ENCODE measurements around the gene SEC23B. TPM values are rescaled to one million over a fixed set of nuclear protein-coding genes. Genes with fewer than 3 reads are reported as not detected.

SEC23B gene
- polyA plus RNA-seq, 2 of the 4 experiments (the other 2 are of a cell fraction) = 71.4 to 158 TPM

DNA sequence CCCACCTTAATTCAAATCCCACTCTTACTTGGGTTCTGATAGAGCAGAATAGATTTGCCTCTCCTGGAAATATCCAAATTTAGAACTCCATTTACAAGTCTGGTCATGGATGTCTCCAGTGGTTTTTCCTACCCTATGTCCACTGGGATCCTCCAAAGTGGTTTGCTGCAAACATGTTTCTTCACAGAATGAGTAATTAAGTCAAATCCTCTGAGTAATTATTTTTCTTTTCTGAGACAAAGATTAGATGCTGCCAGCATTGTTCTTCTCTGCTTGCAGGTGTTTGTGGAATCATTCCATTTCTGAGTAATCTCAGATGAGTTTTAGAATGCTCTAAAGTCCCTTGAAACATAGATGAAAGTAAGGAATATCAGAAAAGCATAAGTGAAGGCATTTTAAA lies 102.0 kb downstream of the SEC23B start:
- no peak for FAIRE-seq
- ChIA-PET POLR2A (no interaction called here), CTCF (no interaction called here)
- TF ChIP-seq, protein P1, sequence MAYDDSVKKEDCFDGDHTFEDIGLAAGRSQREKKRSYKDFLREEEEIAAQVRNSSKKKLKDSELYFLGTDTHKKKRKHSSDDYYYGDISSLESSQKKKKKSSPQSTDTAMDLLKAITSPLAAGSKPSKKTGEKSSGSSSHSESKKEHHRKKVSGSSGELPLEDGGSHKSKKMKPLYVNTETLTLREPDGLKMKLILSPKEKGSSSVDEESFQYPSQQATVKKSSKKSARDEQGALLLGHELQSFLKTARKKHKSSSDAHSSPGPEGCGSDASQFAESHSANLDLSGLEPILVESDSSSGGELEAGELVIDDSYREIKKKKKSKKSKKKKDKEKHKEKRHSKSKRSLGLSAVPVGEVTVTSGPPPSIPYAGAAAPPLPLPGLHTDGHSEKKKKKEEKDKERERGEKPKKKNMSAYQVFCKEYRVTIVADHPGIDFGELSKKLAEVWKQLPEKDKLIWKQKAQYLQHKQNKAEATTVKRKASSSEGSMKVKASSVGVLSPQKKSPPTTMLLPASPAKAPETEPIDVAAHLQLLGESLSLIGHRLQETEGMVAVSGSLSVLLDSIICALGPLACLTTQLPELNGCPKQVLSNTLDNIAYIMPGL (CRISPR knock-in tag; IDR thresholded peaks at IDR 0.05; ENCODE audit: borderline replicate concordance) = no peak
- TF ChIP-seq HEYL (CRISPR knock-in tag; IDR thresholded peaks at IDR 0.05) (no peak), HOXB13 (CRISPR knock-in tag; IDR thresholded peaks at IDR 0.05; ENCODE audit: low read depth) (no peak)
- TF ChIP-seq, protein P2, sequence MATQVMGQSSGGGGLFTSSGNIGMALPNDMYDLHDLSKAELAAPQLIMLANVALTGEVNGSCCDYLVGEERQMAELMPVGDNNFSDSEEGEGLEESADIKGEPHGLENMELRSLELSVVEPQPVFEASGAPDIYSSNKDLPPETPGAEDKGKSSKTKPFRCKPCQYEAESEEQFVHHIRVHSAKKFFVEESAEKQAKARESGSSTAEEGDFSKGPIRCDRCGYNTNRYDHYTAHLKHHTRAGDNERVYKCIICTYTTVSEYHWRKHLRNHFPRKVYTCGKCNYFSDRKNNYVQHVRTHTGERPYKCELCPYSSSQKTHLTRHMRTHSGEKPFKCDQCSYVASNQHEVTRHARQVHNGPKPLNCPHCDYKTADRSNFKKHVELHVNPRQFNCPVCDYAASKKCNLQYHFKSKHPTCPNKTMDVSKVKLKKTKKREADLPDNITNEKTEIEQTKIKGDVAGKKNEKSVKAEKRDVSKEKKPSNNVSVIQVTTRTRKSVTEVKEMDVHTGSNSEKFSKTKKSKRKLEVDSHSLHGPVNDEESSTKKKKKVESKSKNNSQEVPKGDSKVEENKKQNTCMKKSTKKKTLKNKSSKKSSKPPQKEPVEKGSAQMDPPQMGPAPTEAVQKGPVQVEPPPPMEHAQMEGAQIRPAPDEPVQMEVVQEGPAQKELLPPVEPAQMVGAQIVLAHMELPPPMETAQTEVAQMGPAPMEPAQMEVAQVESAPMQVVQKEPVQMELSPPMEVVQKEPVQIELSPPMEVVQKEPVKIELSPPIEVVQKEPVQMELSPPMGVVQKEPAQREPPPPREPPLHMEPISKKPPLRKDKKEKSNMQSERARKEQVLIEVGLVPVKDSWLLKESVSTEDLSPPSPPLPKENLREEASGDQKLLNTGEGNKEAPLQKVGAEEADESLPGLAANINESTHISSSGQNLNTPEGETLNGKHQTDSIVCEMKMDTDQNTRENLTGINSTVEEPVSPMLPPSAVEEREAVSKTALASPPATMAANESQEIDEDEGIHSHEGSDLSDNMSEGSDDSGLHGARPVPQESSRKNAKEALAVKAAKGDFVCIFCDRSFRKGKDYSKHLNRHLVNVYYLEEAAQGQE (IDR thresholded peaks at IDR 0.05) = no peak
- TF ChIP-seq, protein P3, sequence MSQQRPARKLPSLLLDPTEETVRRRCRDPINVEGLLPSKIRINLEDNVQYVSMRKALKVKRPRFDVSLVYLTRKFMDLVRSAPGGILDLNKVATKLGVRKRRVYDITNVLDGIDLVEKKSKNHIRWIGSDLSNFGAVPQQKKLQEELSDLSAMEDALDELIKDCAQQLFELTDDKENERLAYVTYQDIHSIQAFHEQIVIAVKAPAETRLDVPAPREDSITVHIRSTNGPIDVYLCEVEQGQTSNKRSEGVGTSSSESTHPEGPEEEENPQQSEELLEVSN (IDR thresholded peaks at IDR 0.05; ENCODE audit: borderline replicate concordance, low read depth) = no peak
- TF ChIP-seq, protein P4, sequence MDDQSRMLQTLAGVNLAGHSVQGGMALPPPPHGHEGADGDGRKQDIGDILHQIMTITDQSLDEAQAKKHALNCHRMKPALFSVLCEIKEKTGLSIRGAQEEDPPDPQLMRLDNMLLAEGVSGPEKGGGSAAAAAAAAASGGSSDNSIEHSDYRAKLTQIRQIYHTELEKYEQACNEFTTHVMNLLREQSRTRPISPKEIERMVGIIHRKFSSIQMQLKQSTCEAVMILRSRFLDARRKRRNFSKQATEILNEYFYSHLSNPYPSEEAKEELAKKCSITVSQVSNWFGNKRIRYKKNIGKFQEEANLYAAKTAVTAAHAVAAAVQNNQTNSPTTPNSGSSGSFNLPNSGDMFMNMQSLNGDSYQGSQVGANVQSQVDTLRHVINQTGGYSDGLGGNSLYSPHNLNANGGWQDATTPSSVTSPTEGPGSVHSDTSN (IDR thresholded peaks at IDR 0.05) = no peak
- Histone ChIP-seq H3K9me3 (no peaks in the 10 kb centered on the region), H3K4me2 (no peak overlapping the region), H3K27ac (no peak overlapping the region), H3K4me3 (no peak overlapping the region), H3K4me1 (no peaks in the 10 kb centered on the region)
- ATAC-seq = no peak
- DNase-seq (ENCODE audit: low read depth in 1 of 2, low spot score in 1 of 2) = no peak

Small RNA genes within 50 kb of the gene (small RNA-seq; reads per million reads assigned to genes)
- 0 reads per million in 6 experiments for gene MIR3192
- gene RN7SL638P = 0 reads per million in 6 experiments
- 0 to 0.04 (median 0) reads per million in 6 experiments for gene RNU6ATAC34P

Other genes with a start within 250 kb of the SEC23B start
- 11.6 and 16.6 TPM in 2 replicates for gene ZNF133, start 219.4 kb upstream of the SEC23B start, polyA plus RNA-seq (2011; rRNA removed)
- 9.2 to 11.0 TPM (median 9.8 TPM) in 3 replicates for gene ZNF133, start 219.4 kb upstream of the SEC23B start, polyA plus RNA-seq (2017; fragmentation: RNase III; extraction: RNeasy Plus Mini Kit Qiagen cat#74134 plus additional on column Dnase treatment)
- gene DZANK1, start 40.9 kb upstream of the SEC23B start, polyA plus RNA-seq (2011; rRNA removed) = 5.1 and 5.8 TPM in 2 replicates
- 3.3 to 3.8 TPM (median 3.5 TPM) in 3 replicates for gene DZANK1, start 40.9 kb upstream of the SEC23B start, polyA plus RNA-seq (2017; fragmentation: RNase III; extraction: RNeasy Plus Mini Kit Qiagen cat#74134 plus additional on column Dnase treatment)
- gene POLR3F, start 40.5 kb upstream of the SEC23B start, polyA plus RNA-seq (2011; rRNA removed) = 13.6 and 20.7 TPM in 2 replicates
- gene POLR3F, start 40.5 kb upstream of the SEC23B start, polyA plus RNA-seq (2017; fragmentation: RNase III; extraction: RNeasy Plus Mini Kit Qiagen cat#74134 plus additional on column Dnase treatment) = 21.8 to 23.7 TPM (median 22.6 TPM) in 3 replicates
- 35.1 and 41.1 TPM in 2 replicates for gene RBBP9, start 10.7 kb upstream of the SEC23B start, polyA plus RNA-seq (2011; rRNA removed)
- 18.6 to 21.5 TPM (median 20.7 TPM) in 3 replicates for gene RBBP9, start 10.7 kb upstream of the SEC23B start, polyA plus RNA-seq (2017; fragmentation: RNase III; extraction: RNeasy Plus Mini Kit Qiagen cat#74134 plus additional on column Dnase treatment)
- gene SMIM26, start 59.5 kb downstream of the SEC23B start, polyA plus RNA-seq (2011; rRNA removed) = 291 and 338 TPM in 2 replicates
- 202 to 209 TPM (median 207 TPM) in 3 replicates for gene SMIM26, start 59.5 kb downstream of the SEC23B start, polyA plus RNA-seq (2017; fragmentation: RNase III; extraction: RNeasy Plus Mini Kit Qiagen cat#74134 plus additional on column Dnase treatment)
- 74.7 and 99.3 TPM in 2 replicates for gene DTD1, start 80.1 kb downstream of the SEC23B start, polyA plus RNA-seq (2011; rRNA removed)
- 72.5 to 76.3 TPM (median 72.8 TPM) in 3 replicates for gene DTD1, start 80.1 kb downstream of the SEC23B start, polyA plus RNA-seq (2017; fragmentation: RNase III; extraction: RNeasy Plus Mini Kit Qiagen cat#74134 plus additional on column Dnase treatment)